Smooth muscle cell (in vitro differentiated cells): ENCODE results near the gene MS4A15. TPM values are rescaled to one million over a fixed set of nuclear protein-coding genes. Genes with fewer than 3 reads are reported as not detected.

Experiments used
- DNase-seq: peaks from one replicate; lab custom pipeline; 2025; ENCODE audit not compliant: unreplicated experiment; lab: John Stamatoyannopoulos, UW
- H2AFZ ChIP-seq: fragments of 200-600 bp; sonication (generic); 2 replicates; pipeline ENCODE4 v1.6.0; 2016; ENCODE audit warnings: antibody characterized with exemption, low read depth, mild to moderate bottlenecking
- H3F3A ChIP-seq: fragments of 200-600 bp; sonication (generic); 2 replicates; pipeline ENCODE4 v1.6.0; 2017; ENCODE audit warnings: antibody characterized with exemption, low read depth
- H3K27ac ChIP-seq: fragments of 200-600 bp; sonication (generic); 2 replicates; pipeline ENCODE4 v1.5.1; 2016; ENCODE audit warnings: low read depth, mild to moderate bottlenecking
- H3K27me3 ChIP-seq: fragments of 200-600 bp; sonication (generic); 2 replicates; pipeline ENCODE4 v1.6.1; 2016; ENCODE audit warnings: low read depth, mild to moderate bottlenecking
- H3K36me3 ChIP-seq: fragments of 200-600 bp; sonication (generic); 2 replicates; pipeline ENCODE4 v1.5.1; 2016; ENCODE audit warnings: low read depth
- H3K4me1 ChIP-seq: fragments of 200-600 bp; sonication (generic); 2 replicates; pipeline ENCODE4 v1.5.1; 2016; ENCODE audit warnings: low read depth
- H3K4me2 ChIP-seq: fragments of 200-600 bp; sonication (generic); 2 replicates; pipeline ENCODE4 v1.6.0; 2016; ENCODE audit warnings: mild to moderate bottlenecking
- H3K4me3 ChIP-seq: fragments of 200-600 bp; sonication (generic); 2 replicates; pipeline ENCODE4 v1.5.1; 2016; ENCODE audit warnings: mild to moderate bottlenecking
- H3K79me2 ChIP-seq: fragments of 200-600 bp; sonication (generic); 2 replicates; pipeline ENCODE4 v1.6.0; 2016; ENCODE audit warnings: low read depth, mild to moderate bottlenecking
- H3K9ac ChIP-seq: fragments of 200-600 bp; sonication (generic); 2 replicates; pipeline ENCODE4 v1.6.0; 2016; ENCODE audit warnings: low read depth
- H3K9me3 ChIP-seq: fragments of 200-600 bp; sonication (generic); replicated peaks from 2 replicates; pipeline ENCODE4 v1.5.1; 2016; ENCODE audit warnings: low read depth
- H4K20me1 ChIP-seq: fragments of 200-600 bp; sonication (generic); 2 replicates; pipeline ENCODE4 v1.6.0; 2016; ENCODE audit warnings: low read depth
- WGBS: methylation state at CpG from one replicate; pipeline ENCODE4 v1.1.7; 2016; ENCODE audit warnings: low lambda C conversion rate; 5-methylcytosine and 5-hydroxymethylcytosine counted together
- polyA plus RNA-seq: library from polyadenylated mRNA; unstranded; fragments of >200 nt; fragmentation: Nextera tagmentation; extraction: Ambion mirVana; gene quantifications from 2 replicates; pipeline ENCODE4 v1.2.1, GENCODE V29; 2016
- total RNA-seq: library from RNA; depleted of rRNA; stranded (reverse); fragments of >200 nt; gene quantifications from 2 replicates; pipeline ENCODE4 v1.2.3, GENCODE V29; 2014
- TF ChIP-seq, protein P1 (sequence below): fragments of 200-600 bp; sonication (generic); IDR thresholded peaks from 2 replicates; pipeline ENCODE4 v1.5.1; 2017; ENCODE audit warnings: borderline replicate concordance, mild to moderate bottlenecking, antibody characterized with exemption; ENCODE audit not compliant: insufficient read depth, poor library complexity, severe bottlenecking

Gene MS4A15
- total and polyA plus RNA-seq, 2 experiments from 2014 or later = not detected

DNA sequence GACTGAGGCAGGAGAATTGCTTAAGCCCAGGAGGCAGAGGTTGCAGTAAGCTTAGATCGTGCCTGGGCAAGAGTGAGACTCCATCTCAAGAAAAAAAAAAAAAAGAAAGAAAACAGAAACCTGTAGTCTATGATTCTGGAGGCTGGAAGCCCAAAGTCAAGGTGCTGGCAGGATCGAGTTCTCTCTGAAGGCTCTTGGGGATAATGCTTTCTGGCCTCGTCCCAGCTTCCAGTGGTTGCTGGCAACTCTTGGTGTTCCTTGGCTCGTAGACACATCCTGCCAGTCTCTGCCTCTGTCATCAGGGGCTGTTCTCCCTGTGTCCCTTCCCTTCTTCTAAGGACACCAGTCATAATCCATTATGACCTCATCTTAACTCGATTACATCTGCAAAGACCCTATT is 68.5 kb downstream of the MS4A15 start:
- Histone ChIP-seq H3K4me3 (no peak overlapping the region), H3K79me2 (no peaks in the 10 kb centered on the region), H3K4me2 (no peak overlapping the region), H3K27ac (no peak overlapping the region), H3K4me1 (no peaks in the 10 kb centered on the region), H3K36me3 (no peaks in the 10 kb centered on the region), H3K9me3 (no peaks in the 10 kb centered on the region), H4K20me1 (no peaks in the 10 kb centered on the region), H3K9ac (no peak overlapping the region), H3F3A (no peaks in the 10 kb centered on the region), H2AFZ (no peak overlapping the region), H3K27me3 (no peaks in the 10 kb centered on the region)
- 95% methylated on average over 5 of the region's 5 CpGs for WGBS
- TF ChIP-seq, protein P1, sequence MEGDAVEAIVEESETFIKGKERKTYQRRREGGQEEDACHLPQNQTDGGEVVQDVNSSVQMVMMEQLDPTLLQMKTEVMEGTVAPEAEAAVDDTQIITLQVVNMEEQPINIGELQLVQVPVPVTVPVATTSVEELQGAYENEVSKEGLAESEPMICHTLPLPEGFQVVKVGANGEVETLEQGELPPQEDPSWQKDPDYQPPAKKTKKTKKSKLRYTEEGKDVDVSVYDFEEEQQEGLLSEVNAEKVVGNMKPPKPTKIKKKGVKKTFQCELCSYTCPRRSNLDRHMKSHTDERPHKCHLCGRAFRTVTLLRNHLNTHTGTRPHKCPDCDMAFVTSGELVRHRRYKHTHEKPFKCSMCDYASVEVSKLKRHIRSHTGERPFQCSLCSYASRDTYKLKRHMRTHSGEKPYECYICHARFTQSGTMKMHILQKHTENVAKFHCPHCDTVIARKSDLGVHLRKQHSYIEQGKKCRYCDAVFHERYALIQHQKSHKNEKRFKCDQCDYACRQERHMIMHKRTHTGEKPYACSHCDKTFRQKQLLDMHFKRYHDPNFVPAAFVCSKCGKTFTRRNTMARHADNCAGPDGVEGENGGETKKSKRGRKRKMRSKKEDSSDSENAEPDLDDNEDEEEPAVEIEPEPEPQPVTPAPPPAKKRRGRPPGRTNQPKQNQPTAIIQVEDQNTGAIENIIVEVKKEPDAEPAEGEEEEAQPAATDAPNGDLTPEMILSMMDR = no peak
- DNase-seq = no peak

DNA sequence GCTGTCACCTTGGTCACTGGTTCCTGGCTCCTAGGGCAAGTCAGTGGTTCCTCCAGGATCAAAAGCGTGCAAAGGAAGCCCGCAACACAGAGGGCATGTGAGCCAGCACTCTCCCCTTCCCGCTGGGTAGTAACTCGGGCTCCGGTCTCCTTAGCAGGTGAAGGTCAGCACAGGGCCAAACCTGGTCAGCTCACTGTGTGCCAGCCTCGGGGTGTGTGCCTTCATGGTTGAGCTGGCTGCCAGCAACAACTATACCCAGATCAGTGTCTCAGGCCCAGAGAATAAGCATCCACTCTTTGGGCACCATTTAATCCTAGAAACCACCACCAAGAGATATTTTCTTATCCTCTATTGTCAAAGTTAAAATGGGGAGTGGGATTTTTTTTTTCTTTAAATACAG is 69.1 kb downstream of the MS4A15 start:
- no peak for DNase-seq
- 71% methylated on average over 6 of the region's 6 CpGs for WGBS
- H3K36me3 ChIP-seq = no peaks in the 10 kb centered on the region
- TF ChIP-seq, protein P1 = no peak
- H3K9ac ChIP-seq = no peak overlapping the region
- H3K9me3 ChIP-seq = no peaks in the 10 kb centered on the region
- H3F3A ChIP-seq = no peaks in the 10 kb centered on the region
- no peak overlapping the region for H3K4me2 ChIP-seq
- H3K27me3 ChIP-seq = no peaks in the 10 kb centered on the region
- H3K27ac ChIP-seq = no peak overlapping the region
- H3K79me2 ChIP-seq = no peaks in the 10 kb centered on the region
- H4K20me1 ChIP-seq = no peaks in the 10 kb centered on the region
- H3K4me1 ChIP-seq = no peaks in the 10 kb centered on the region
- no peak overlapping the region for H2AFZ ChIP-seq
- H3K4me3 ChIP-seq = no peak overlapping the region

Other genes with a start within 250 kb of the MS4A15 start
- not detected in 2 replicates for gene MS4A13, start 241.5 kb upstream of the MS4A15 start, total RNA-seq
- gene MS4A13, start 241.5 kb upstream of the MS4A15 start, polyA plus RNA-seq = not detected in 2 replicates
- gene MS4A8, start 57.3 kb upstream of the MS4A15 start, total RNA-seq = not detected in 2 replicates
- not detected in 2 replicates for gene MS4A8, start 57.3 kb upstream of the MS4A15 start, polyA plus RNA-seq
- not detected in 2 replicates for gene MS4A18, start 32.1 kb upstream of the MS4A15 start, total RNA-seq
- not detected in 2 replicates for gene MS4A18, start 32.1 kb upstream of the MS4A15 start, polyA plus RNA-seq
- gene MS4A10, start 28.5 kb downstream of the MS4A15 start, total RNA-seq = not detected in 2 replicates
- gene MS4A10, start 28.5 kb downstream of the MS4A15 start, polyA plus RNA-seq = not detected in 2 replicates
- 2.6 and 7.5 TPM in 2 replicates for gene CCDC86, start 85.2 kb downstream of the MS4A15 start, total RNA-seq
- gene CCDC86, start 85.2 kb downstream of the MS4A15 start, polyA plus RNA-seq = 24.2 and 30.3 TPM in 2 replicates
- 0.04 TPM in 1 of 2 replicates, not detected in the other for gene PTGDR2, start 99.1 kb downstream of the MS4A15 start, total RNA-seq
- 0.08 and 0.45 TPM in 2 replicates for gene PTGDR2, start 99.1 kb downstream of the MS4A15 start, polyA plus RNA-seq
- gene ZP1, start 110.7 kb downstream of the MS4A15 start, total RNA-seq = 0.94 TPM in 1 of 2 replicates, not detected in the other
- 1.4 and 2.9 TPM in 2 replicates for gene ZP1, start 110.7 kb downstream of the MS4A15 start, polyA plus RNA-seq
- gene PRPF19, start 149.7 kb downstream of the MS4A15 start, total RNA-seq = 33.0 and 36.3 TPM in 2 replicates
- gene PRPF19, start 149.7 kb downstream of the MS4A15 start, polyA plus RNA-seq = 10.2 and 14.1 TPM in 2 replicates
- 19.8 and 48.5 TPM in 2 replicates for gene TMEM109, start 157.3 kb downstream of the MS4A15 start, total RNA-seq
- 99.7 and 107 TPM in 2 replicates for gene TMEM109, start 157.3 kb downstream of the MS4A15 start, polyA plus RNA-seq
- 40.7 and 46.6 TPM in 2 replicates for gene TMEM132A, start 167.6 kb downstream of the MS4A15 start, total RNA-seq
- 91.3 and 108 TPM in 2 replicates for gene TMEM132A, start 167.6 kb downstream of the MS4A15 start, polyA plus RNA-seq
- gene SLC15A3, start 195.3 kb downstream of the MS4A15 start, total RNA-seq = 0.27 and 0.99 TPM in 2 replicates
- gene SLC15A3, start 195.3 kb downstream of the MS4A15 start, polyA plus RNA-seq = 0.33 and 2.4 TPM in 2 replicates
- gene CD6, start 214.8 kb downstream of the MS4A15 start, total RNA-seq = 0.27 TPM in 1 of 2 replicates, not detected in the other
- 0.21 TPM in 1 of 2 replicates, not detected in the other for gene CD6, start 214.8 kb downstream of the MS4A15 start, polyA plus RNA-seq